ENCODE data around the gene TRPV5.
A peak's percentile ranks its signal among the peaks of the same experiment; 100 is the strongest.

Gene TRPV5

GRCh38 chr7:142908921-142909890 is 24.3 kb downstream of the TRPV5 start:
- peak; percentile 62 for DNase-seq (ENCODE audit: low spot score)

- no peak for DNase-seq (ENCODE audit: low spot score)
Observed at GRCh38 chr7:142908290-142908689, 25.3 kb downstream of the TRPV5 start.

- no peak for DNase-seq (ENCODE audit: low spot score)
Observed at GRCh38 chr7:142906643-142907042, 26.9 kb downstream of the TRPV5 start.

- DNase-seq (ENCODE audit: low spot score): no peak
Observed at GRCh38 chr7:142905759-142906158, 27.8 kb downstream of the TRPV5 start.

- no peak for DNase-seq (ENCODE audit: low spot score)
Observed at GRCh38 chr7:142904128-142904527, 29.4 kb downstream of the TRPV5 start.

GRCh38 chr7:142901426-142902259 is 31.9 kb downstream of the TRPV5 start:
- DNase-seq (ENCODE audit: low spot score): no peak

- no peak for DNase-seq (ENCODE audit: low spot score)
Observed at GRCh38 chr7:142899661-142900060, 33.9 kb downstream of the TRPV5 start.

- DNase-seq (ENCODE audit: low spot score): no peak
Observed at GRCh38 chr7:142898377-142899170, 35.0 kb downstream of the TRPV5 start.

GRCh38 chr7:142897691-142898090 is 35.9 kb downstream of the TRPV5 start:
- no peak for DNase-seq (ENCODE audit: low spot score)

GRCh38 chr7:142896741-142897379 is 36.7 kb downstream of the TRPV5 start:
- no peak for DNase-seq (ENCODE audit: low spot score)

GRCh38 chr7:142896151-142896550 is 37.4 kb downstream of the TRPV5 start:
- no peak for DNase-seq (ENCODE audit: low spot score)

- DNase-seq (ENCODE audit: low spot score): no peak
Observed at GRCh38 chr7:142894985-142895593, 38.5 kb downstream of the TRPV5 start.

- no peak for DNase-seq (ENCODE audit: low spot score)
Observed at GRCh38 chr7:142894112-142894984, 39.2 kb downstream of the TRPV5 start.

- no peak for DNase-seq (ENCODE audit: low spot score)
Observed at GRCh38 chr7:142892951-142893350, 40.6 kb downstream of the TRPV5 start.

GRCh38 chr7:142891490-142892082 is 42.0 kb downstream of the TRPV5 start:
- DNase-seq (ENCODE audit: low spot score): no peak

GRCh38 chr7:142890874-142891485 is 42.6 kb downstream of the TRPV5 start:
- no peak for DNase-seq (ENCODE audit: low spot score)

GRCh38 chr7:142889816-142890215 is 43.7 kb downstream of the TRPV5 start:
- DNase-seq (ENCODE audit: low spot score): no peak

GRCh38 chr7:142887282-142888015 is 46.1 kb downstream of the TRPV5 start:
- DNase-seq (ENCODE audit: low spot score): no peak

GRCh38 chr7:142886866-142887265 is 46.7 kb downstream of the TRPV5 start:
- no peak for DNase-seq (ENCODE audit: low spot score)

All from iPS-NIHi11 (cell line).